ENCODE data around the gene NRAP.

NRAP gene

DNA sequence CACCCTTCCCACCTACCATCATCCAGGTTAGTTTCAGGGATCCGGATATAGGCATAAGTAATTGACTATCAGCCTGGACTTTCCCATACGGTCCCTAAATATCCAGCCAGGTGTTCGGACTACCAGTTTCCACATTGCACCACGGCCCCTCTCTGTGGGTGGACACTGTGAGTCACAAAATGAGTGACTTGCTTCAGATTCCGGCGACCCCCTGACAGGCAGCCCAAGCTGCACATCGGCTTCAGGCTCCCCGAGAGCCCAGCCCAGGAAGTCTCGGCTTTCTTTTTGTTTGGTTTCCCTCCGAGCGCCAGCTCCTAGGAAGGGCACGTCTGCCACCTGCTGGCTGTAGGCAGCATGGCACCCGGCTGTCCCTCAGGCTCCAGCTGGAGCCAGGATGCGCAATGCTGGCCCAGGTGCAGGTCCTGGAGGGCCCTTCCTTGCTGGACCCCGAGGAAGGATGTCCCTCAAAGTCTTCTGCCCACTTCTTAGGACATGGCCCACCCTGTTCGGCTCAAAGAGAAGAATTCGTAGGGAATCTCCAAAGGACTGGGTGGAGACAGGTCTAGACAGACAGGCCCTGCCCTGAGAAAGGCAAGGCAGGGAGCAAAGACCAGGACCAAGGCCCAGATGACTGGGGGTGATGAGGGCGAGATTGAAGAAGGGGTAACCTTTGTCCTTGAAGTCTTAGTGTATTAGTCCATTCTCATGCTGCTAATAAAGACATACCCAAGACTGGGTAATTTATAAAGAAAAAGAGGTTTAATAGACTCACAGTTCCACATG, 100.3 kb downstream of the NRAP start:
- peak; percentile 24 to 34 for DNase-seq (ENCODE audit: low read depth in 2 of 2, low spot score in 1 of 2)

DNA sequence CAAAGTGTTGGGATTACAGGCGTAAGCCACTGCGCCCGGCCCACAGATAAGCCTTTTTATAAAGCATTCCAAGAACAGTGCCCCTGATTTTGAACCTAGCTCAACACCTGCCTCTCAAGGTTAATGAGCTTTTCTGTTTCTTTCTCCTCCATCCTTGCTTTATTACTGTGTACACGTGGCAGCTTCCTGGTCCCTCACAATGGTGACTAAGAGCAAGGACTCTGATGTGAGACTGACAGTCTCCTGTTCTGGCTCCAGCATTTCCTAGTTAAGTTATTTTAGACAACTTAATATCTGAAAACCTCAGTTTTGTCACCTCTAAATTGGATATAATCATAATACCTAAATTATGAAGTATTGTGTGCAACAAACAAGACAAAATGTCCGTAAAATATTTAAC, 101.1 kb downstream of the NRAP start:
- DNase-seq (ENCODE audit: low read depth in 2 of 2, low spot score in 1 of 2): no peak

DNA sequence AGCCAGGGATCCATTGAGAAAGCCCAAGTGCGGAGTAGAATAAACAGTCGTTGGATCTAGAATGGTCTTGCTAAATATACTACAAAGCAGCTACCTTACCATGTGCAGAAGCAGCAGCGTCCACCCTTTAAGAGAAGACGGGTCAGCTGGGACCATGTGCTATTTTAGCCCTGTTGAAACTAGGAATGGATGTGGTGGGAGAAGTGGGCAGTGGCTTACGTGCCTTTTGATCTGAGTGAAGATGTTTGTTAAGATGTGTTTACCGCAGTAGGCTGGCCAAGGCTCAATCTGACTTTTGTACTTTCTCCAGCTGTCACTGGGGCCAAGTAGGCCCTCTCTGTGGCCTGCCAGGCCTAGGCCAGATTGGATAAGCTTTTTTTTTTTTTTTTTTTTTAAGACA, 101.8 kb downstream of the NRAP start:
- no peak for DNase-seq (ENCODE audit: low read depth in 2 of 2, low spot score in 1 of 2)

DNA sequence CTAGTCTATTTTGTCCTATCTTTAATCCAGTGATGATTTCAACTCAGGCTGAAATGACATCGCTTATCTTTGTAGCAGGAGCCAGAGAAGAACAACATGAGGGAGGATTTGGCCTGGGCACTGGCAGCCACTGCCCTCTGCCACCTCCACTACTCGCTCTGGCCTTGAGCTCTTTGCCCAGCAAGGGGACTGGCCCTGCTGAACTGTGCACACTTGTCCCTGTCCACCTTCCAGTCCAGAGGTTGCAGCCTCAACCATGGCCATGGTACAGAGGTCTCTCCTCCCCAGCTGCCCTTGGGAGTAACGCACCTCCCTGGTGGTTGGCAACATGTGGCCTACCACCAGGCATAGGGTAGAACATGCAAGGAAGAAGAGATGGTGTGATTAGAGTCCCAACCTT, 102.6 kb downstream of the NRAP start:
- no peak for DNase-seq (ENCODE audit: low read depth in 2 of 2, low spot score in 1 of 2)

DNA sequence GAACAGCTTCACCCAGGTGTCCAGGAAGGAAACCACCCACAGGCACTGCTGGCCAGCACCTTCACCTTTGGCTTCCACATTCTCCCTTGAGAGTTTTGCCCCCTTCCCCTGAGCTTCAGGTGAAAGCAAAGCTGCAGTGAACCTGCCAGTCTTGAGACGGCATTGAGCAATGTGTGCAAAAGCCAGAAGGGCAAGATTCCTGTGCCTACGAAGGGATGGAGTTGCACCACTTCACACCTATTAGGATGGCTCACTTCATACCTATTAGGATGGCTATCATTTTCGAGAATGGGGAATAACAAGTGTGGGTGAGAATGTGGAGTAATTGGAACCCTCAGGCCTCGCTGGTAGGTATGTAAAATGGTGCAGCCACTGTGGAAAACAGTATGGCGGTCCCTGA, 103.8 kb downstream of the NRAP start:
- DNase-seq (ENCODE audit: low read depth in 2 of 2, low spot score in 1 of 2): no peak

DNA sequence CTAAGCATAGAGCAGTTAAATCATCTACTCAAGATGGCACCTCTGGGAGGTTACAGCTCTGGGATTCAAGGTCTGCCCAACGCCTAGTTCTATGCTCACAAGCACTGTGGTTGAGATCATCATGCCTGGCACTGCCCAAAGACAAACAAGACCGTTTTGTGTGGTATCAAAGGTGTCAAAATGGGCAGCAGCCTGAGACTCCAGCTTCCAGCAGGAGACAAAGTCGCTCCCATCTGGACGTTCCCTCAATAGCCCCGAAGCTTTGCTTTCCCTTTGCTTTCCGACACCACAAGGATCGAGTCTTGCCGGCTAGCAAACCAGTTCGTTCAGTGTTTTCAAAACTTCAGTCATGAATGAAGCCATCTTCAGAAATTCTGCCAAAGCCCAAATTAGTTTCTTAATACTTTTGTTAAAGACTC, 105.9 kb downstream of the NRAP start:
- no peak for DNase-seq (ENCODE audit: low read depth in 2 of 2, low spot score in 1 of 2)

DNA sequence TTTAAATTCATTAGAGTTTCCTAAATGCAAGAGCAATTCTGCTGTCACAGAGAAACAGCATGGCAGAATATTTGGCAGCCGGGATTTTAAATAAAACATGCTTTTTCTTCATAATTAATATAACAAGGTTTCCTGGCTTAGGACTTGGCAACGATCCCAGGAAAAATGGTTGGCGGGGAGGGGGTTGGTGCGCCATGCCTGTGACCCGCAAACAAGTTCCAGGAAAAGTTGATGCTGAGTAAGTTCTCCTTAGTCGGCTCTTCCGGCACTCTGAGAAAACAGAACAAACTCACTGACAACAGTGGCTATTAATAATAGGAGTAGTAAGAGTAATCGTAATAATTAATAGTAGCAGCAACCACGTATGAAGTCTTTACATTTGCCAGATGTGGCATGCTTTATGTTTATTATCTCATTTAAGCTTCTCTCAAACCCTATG, 106.4 kb downstream of the NRAP start:
- DNase-seq (ENCODE audit: low read depth in 2 of 2, low spot score in 1 of 2): no peak

DNA sequence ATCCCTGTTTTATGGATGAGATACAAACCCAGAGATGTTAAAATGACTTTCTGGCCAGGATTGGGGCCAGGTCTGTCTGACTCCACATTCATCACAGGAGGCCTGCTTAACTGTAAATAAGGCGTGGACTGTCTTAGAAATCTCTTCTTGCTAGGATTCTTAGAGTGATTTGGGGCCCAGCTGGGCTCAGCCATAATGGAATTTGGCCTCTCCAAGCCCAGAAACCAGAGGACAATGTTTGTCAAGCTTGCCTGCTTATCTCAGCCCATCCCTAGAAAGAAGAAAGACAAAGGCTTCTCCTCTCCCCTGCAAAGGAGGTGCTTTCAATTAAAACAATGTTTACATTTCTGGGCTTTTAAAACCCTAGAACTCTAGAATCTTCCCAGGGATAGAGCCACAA, 108.1 kb downstream of the NRAP start:
- no peak for DNase-seq (ENCODE audit: low read depth in 2 of 2, low spot score in 1 of 2)

DNA sequence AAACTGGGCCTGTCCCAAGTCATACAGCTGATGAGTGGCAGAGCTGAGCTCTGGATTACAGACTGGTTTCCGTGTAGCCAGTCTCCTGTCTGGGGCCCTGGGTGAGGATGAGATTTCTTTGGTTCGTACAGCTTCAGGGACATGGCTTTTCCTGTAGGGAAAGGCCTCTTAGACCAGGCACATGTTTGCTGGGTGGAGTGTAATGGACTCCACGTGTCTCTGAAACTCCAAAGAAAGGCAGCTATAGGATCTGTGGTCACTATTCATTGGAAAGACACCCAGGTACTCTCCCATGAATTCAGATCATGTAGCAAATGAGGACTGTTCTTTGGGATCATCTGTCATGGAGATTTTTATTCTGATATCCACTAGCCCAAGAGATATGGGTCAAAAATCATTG, 108.6 kb downstream of the NRAP start:
- DNase-seq (ENCODE audit: low read depth in 2 of 2, low spot score in 1 of 2): no peak

DNA sequence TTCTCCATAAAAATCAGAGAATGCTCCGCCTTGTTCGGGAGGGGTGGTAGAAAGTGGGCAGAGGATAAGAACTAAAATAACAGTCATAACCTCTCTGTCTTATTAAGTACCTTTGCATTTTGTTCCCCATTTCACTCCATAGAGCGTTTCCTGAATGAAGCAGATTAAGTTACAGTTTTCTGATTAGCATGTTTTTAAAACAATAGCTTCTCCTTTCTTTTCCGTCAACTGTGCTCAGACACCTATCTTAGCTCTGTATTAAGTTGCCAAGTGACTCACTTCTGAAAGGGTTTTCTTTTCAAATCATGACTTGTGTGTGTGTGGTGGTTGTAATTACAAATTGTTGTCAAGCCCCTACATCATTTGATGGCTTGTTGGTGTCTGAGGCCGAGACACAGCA, 109.6 kb downstream of the NRAP start:
- no peak for DNase-seq (ENCODE audit: low read depth in 2 of 2, low spot score in 1 of 2)

DNA sequence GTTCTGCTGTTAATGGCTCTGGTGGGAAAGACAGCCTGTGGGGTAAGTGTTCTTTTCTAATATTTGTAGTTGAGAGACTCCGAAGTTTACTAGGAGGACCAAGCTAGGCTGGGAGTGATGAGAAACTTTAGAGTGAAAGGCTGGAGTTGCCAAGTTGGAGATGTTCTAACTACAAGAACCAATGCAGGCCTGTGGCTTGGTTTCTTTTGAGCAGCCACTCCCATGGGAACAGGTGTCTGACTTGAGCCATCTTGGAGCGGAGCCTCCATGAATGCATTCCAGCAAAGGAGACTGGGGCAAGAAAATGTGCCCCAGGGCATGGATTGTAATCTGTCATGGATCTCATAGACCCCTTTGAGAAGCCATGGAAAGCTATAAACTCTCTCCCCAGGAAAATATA, 110.7 kb downstream of the NRAP start:
- DNase-seq (ENCODE audit: low read depth in 2 of 2, low spot score in 1 of 2): no peak

DNA sequence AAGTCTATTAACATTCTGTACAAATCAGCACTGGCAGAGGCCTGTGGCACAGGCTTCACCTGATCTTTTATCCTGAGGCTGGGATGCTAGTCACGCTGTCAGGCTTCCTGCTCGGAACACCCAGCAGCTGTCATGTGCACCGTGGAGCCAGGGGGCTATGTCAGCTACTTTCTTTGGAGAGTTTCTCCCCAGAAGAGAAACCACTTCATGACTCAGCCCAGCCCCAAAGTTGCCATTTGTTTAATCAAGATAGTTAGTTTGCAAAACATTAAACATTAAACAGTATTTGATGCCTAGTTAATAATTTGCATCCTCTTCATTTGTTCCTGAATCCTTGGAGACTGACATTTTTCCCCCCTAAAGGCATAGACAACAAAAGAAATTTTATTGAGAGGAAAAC, 111.1 kb downstream of the NRAP start, which contains the start of gene HABP2:
Gene HABP2, plus strand, starts transcription at position 353 of the 400 bp plus-strand sequence. CDS start 69 bp downstream, outside the sequence.
- DNase-seq (ENCODE audit: low read depth in 2 of 2, low spot score in 1 of 2): no peak

DNA sequence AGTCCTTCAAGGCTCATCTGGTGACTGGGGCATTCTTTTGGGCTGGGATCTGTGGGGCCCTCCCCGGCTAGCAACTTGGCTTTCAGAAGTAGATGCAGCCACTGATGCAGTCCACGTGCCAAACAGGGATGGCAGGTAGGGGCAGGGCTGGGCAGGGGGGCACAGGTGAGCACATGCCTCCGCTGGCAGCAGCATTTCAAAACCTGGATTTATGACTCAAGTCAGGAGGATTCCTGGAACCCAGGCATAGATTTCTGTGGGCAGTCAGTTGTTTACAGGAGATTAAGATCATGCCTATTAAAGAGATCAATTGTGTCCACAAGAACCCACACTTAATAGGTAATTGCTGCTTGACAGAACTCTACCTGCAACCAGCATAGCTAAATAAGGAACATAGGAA, 111.8 kb downstream of the NRAP start:
- no peak for DNase-seq (ENCODE audit: low read depth in 2 of 2, low spot score in 1 of 2)

DNA sequence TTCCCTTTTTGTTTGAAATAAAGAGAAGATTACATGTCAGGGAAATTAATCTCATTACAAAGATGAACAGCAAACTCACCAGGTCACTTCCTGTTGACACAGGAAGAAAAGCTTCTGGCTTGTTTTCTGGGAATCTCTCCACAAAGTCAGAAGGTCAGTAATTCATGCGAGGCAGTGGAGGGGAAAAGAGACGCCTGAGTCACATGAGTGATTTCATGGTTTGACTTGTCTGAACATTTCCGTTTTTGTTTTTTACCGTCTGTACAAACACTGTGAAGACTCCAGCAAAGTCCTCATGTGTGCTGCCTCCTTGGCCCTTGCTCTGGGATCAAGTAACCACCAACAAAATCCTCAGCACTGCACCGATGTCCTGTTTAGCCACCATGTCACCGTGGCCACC, 113.5 kb downstream of the NRAP start:
- no peak for DNase-seq (ENCODE audit: low read depth in 2 of 2, low spot score in 1 of 2)

DNA sequence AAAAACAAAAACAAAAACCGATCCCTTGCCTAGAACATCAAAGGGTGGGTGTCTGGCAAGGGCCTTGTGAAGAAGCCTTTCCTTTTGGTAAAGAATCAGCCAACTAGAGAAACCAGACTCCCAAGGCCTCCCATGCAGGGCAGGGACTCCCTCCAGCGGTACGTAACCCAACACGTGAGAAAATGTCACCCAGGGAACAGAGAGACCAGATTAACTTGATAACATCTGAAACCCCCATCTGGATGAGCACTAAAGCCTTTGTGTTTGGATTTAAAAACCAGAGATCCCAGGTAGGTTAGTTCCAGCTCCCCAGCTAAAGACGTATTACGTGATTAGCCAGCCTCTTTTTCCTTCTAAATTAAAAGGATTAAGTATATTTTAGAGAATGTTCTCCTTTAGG, 114.0 kb downstream of the NRAP start:
- DNase-seq (ENCODE audit: low read depth in 2 of 2, low spot score in 1 of 2): no peak

DNA sequence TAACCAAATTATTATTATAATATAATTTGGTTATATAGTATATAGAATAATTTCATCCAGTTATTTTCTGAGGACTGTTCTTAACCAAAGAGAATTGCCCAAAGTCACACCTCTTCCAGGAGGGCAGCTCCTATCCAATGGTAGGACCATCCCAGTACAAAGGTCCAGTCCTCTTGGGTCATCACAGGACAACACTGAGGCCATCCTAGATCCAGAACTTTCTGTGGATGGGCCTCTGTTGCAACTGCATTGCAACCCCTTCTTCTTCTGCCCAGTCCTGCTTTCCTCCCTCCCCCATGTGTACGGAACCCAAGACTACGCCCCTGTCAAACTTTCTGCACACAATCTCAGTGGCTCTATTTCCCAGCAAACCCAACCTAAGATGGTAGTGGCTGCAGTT, 116.4 kb downstream of the NRAP start:
- no peak for DNase-seq (ENCODE audit: low read depth in 2 of 2, low spot score in 1 of 2)

DNA sequence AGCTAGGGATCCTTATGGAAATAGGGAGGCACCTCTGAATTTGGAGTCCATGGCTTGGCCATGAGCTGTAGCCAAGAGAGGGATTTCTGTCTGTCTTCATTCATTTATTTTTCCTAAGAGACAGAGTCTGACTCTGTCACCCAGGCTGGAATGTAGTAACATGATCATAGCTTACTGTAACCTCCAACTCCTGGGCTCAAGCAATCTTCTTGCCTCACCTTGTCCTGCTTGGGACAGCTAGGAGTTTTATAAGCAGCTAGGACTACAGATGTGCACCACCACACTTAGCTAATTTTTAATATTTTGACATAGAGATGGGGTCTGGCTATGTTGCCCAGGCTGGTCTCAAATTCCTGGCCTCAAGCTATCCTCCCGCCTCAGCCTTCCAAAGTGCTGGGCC, 119.4 kb downstream of the NRAP start:
- DNase-seq (ENCODE audit: low read depth in 2 of 2, low spot score in 1 of 2): no peak

DNA sequence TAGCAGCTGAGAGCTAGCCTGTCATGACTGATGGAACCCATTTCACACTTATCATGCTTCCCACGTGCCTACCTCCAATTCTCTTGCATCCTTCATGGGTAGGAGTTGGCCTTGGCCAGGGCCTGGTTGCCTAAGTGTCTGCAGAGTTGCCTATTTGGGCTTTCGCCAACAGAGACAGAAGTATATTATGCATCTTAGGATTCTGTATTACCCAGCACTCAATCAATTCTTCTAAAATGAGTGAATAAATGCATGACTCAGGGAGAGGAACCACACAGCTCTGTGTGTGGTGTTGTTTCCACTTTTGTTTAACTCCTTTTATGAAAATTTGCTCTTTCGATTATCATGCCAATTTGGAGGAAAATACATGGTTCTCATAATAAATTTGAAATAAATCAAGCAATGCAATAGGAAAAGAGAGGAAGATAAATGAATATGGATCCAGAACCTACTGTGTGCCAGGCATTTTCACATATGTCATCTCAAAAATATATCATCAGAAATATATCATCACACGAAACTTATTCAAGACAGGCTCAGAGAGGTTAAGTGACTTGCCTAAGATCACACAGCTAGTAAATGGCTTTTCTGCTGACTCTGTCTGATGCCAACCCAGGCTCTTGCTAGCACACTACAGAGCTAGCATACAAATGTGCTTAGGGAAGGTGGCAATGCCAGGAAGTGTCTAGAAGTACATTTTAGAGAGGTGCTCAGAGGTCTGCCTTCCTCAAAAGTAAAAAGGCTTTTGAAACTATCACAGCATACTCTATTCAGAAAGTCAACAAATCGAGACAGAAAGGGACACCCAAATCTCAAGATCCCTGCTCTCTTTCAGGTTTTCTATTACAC, 120.5 kb downstream of the NRAP start:
- DNase-seq (ENCODE audit: low read depth in 2 of 2, low spot score in 1 of 2): no peak

DNA sequence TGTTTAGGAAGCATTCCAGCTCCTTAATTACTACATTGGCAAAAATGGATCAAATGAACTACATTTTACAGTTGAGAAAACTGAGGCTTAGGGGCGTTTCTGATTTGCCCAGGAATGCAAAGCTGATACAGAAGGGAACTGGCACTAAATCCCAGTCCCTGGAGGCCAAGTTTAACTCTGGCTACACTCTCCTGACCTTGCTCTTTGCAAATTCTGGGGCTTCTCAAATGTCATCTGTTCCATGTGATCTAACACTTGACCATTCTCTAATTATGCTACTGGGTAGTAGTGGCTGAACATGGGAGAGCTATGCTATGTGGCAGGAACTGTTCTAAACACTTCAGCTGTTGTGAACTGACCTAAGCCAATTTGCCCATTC, 122.3 kb downstream of the NRAP start:
- DNase-seq (ENCODE audit: low read depth in 2 of 2, low spot score in 1 of 2): no peak

DNA sequence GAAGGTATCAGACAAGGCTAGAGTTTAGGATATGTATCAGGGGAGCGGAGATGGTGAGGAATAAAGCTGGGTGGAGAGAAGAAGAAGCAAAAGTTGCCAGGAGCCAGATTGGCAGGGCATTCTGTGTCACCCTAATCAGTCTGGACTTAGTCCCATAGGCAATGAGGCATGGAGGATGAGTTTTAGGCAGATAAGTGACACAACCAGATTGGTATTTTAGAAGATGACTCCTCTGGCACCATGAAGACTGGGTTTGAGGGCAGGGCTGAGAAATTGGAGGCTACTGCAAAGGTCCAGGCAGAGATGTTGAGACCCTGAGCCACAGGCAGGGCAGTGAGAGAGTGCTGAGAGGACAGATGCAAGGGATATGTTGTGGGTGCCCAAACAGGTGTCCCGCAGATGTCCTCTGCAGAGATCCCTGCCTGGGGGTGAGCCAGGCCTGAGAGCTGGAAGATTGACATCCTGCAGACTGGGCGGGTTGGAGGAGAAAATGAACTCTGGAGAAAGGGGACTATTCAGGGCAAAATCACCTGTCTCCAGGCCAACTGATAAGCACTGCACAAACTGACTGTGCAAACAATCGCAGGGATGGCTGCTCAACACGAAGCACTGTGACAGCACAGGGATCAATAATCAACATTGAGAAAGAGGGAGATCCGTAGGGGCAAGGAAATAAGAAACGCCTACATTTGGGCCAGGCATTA, 122.8 kb downstream of the NRAP start:
- no peak for DNase-seq (ENCODE audit: low read depth in 2 of 2, low spot score in 1 of 2)

DNA sequence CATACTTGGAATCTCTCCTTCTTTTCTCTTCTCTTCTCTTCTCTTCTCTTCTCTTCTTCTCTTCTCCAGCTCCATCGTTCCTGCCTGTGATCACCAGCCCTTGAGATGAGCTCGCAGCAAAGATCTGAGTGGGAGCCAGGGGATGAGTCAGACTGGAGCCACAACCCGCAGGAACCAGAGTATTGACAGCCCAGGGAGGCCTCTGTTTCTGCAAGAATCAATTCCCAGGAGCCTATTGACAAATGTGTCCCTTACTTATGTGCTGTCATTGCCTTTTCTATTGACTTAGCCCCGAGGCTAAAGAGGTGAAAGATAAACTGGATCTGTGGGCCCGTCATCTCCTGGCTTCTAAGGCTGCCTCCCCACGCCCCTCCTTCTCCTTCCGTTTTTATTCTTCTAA, 124.1 kb downstream of the NRAP start:
- no peak for DNase-seq (ENCODE audit: low read depth in 2 of 2, low spot score in 1 of 2)
